K562 (cell line): ENCODE data around the gene BOLA3. TPM values are rescaled to one million over a fixed set of nuclear protein-coding genes. Genes with fewer than 3 reads are reported as not detected.

Experiments used
- ATAC-seq: fragments of 200-7000 bp; cut with Tn5 transposase; 3 replicates; pipeline ENCODE4 v1.9.1; 2020; ENCODE audit warnings: moderate library complexity
- BruUV-seq: library from RNA; stranded (reverse); fragments of 400-500 nt; replicated peaks from 2 replicates; lab custom pipeline; 2021; lab: Mats Ljungman, UMichigan
- CTCF ChIA-PET: fragments of 300-600 bp; formaldehyde crosslinking; extraction: SDS; loops from one replicate; lab custom pipeline; 2021; ENCODE audit warnings: low intra/inter-chr PET ratio; lab: Yijun Ruan, JAX
- POLR2A ChIA-PET: fragments of 300-600, 350-650 bp; sonication (Branson Sonifier 250); formaldehyde crosslinking; extraction: SDS; loops from one replicate; lab custom pipeline; 2021; ENCODE audit warnings: antibody characterized with exemption, inconsistent platforms; lab: Yijun Ruan, JAX
- DNase-seq, 4 experiments: peaks; one replicate each; pipeline versions ENCODE4 v3.0.0 to v3.0.0-alpha.2; 2011 to 2018; ENCODE audit warnings: low spot score in 3 of 4, mixed read lengths in 3 of 4; ENCODE audit errors: extremely low read depth in 1 of 4
- FAIRE-seq: peaks from 2 replicates; lab custom pipeline; 2011; peaks lifted over from hg19 to GRCh38; lab: Jason Lieb, UNC
- H2AFZ ChIP-seq: 2 replicates; pipeline ENCODE4 v1.6.0; 2011; ENCODE audit warnings: low read depth, low read length, control low read depth, inconsistent platforms
- H3K27ac ChIP-seq: fragments of 200-600 bp; 3 replicates; pipeline ENCODE4 v1.8.0; 2011; ENCODE audit warnings: low read depth, mild to moderate bottlenecking, control low read depth, inconsistent platforms, low read length, moderate library complexity, mixed read lengths; ENCODE audit errors: extremely low read depth
- H3K27me3 ChIP-seq, 2 experiments: fragments of 300-600 bp in 1 of 2; 2 replicates in 1 of 2; 3 replicates in 1 of 2; pipeline versions ENCODE4 v1.6.0 to v1.8.0; 2011; ENCODE audit warnings: inconsistent platforms in 2 of 2, low read length in 2 of 2, mild to moderate bottlenecking in 1 of 2, mixed read lengths in 1 of 2, moderate library complexity in 1 of 2; ENCODE audit not compliant: control insufficient read depth in 2 of 2, insufficient read depth in 2 of 2
- H3K36me3 ChIP-seq: fragments of 300-600 bp; 3 replicates; pipeline ENCODE4 v1.8.0; 2011; ENCODE audit warnings: mild to moderate bottlenecking, low read length, inconsistent platforms; ENCODE audit not compliant: control insufficient read depth, insufficient read depth
- H3K4me1 ChIP-seq, 2 experiments: fragments of 200-600 bp in 1 of 2; replicated peaks in 1 of 2; 2 replicates in 1 of 2; 3 replicates in 1 of 2; pipeline versions ENCODE4 v1.5.1 to v1.8.0; 2011; ENCODE audit warnings: inconsistent platforms in 2 of 2, low read length in 2 of 2, mild to moderate bottlenecking in 1 of 2, mixed read lengths in 1 of 2, moderate library complexity in 1 of 2; ENCODE audit not compliant: control insufficient read depth in 2 of 2, insufficient read depth in 2 of 2
- H3K4me2 ChIP-seq: 2 replicates; pipeline ENCODE4 v1.6.1; 2011; ENCODE audit warnings: low read length, control low read depth, inconsistent platforms, mixed read lengths; ENCODE audit not compliant: insufficient read depth
- H3K4me3 ChIP-seq: fragments of 200-600 bp; sonication (generic), shearing (Covaris generic); 2 replicates; pipeline ENCODE4 v1.5.1; 2016; ENCODE audit warnings: control low read depth, inconsistent platforms
- H3K79me2 ChIP-seq: fragments of 200-600 bp; 3 replicates; pipeline ENCODE4 v1.8.0; 2011; ENCODE audit warnings: low read length, inconsistent platforms; ENCODE audit not compliant: control insufficient read depth, insufficient read depth
- H3K9ac ChIP-seq, 2 experiments: 2 replicates each; pipeline versions ENCODE4 v1.6.0 to v1.6.1; 2011; ENCODE audit warnings: low read depth in 2 of 2, low read length in 2 of 2, control low read depth in 1 of 2, inconsistent platforms in 1 of 2, mild to moderate bottlenecking in 1 of 2, mixed read lengths in 1 of 2; ENCODE audit not compliant: insufficient read depth in 1 of 2
- H3K9me1 ChIP-seq: one replicate; pipeline ENCODE4 v1.6.0; 2011; ENCODE audit warnings: inconsistent platforms, mild to moderate bottlenecking, low read length, moderate library complexity; ENCODE audit not compliant: control insufficient read depth, insufficient read depth
- H3K9me3 ChIP-seq: replicated peaks from 2 replicates; pipeline ENCODE4 v1.5.1; 2011; ENCODE audit warnings: low read depth, low read length, inconsistent platforms; ENCODE audit not compliant: control insufficient read depth, insufficient read depth
- H4K20me1 ChIP-seq: replicated peaks from 2 replicates; pipeline ENCODE4 v1.6.1; 2011; ENCODE audit warnings: low read length, inconsistent platforms, mixed read lengths; ENCODE audit not compliant: control insufficient read depth, insufficient read depth
- BCL6 ChIP-seq: fragments of 250-450 bp; sonication (Bioruptor Pico); IDR thresholded peaks from 2 replicates; pipeline ENCODE4 v1.4.0; 2020
- CEBPB ChIP-seq: fragments of 450-650 bp; IDR thresholded peaks from 2 replicates; pipeline ENCODE4 v1.6.1; 2016; ENCODE audit warnings: missing genetic modification characterization, missing compliant biosample characterization
- PHB ChIP-seq: fragments of 250-450 bp; sonication (Bioruptor Pico); IDR thresholded peaks from 2 replicates; pipeline ENCODE4 v1.5.0; 2021
- RBM22 ChIP-seq: fragments of 200-400 bp; formaldehyde crosslinking; IDR thresholded peaks from 2 replicates; pipeline ENCODE4 v1.6.1; 2018; ENCODE audit warnings: low read length, low read depth; ENCODE audit not compliant: poor library complexity, severe bottlenecking
- SAP30 ChIP-seq: fragments of 200-600 bp; sonication (generic); IDR thresholded peaks from 2 replicates; pipeline ENCODE4 v1.6.1; 2012; ENCODE audit warnings: borderline replicate concordance, low read depth, mild to moderate bottlenecking, moderate library complexity, low read length, control low read depth, inconsistent platforms; ENCODE audit not compliant: insufficient read depth, poor library complexity, severe bottlenecking
- TAL1 ChIP-seq: fragments of 450-650 bp; IDR thresholded peaks from 2 replicates; pipeline ENCODE4 v1.6.1; 2016; ENCODE audit warnings: mild to moderate bottlenecking
- TARDBP ChIP-seq: fragments of 450-650 bp; IDR thresholded peaks from 2 replicates; pipeline ENCODE4 v1.6.1; 2016
- ZNF184 ChIP-seq: sonication (generic); formaldehyde crosslinking; IDR thresholded peaks from 2 replicates; pipeline ENCODE4 v1.5.0; 2020; ENCODE audit warnings: missing genetic modification reagents
- ZNF79 ChIP-seq: fragments of 250-450 bp; sonication (Bioruptor Pico); IDR thresholded peaks from 2 replicates; pipeline ENCODE4 v1.4.0; 2020; ENCODE audit warnings: low read depth, mild to moderate bottlenecking, moderate library complexity
- WGBS: fragments of 100-300 bp; shearing (Covaris generic); methylation state at CpG from one replicate; pipeline ENCODE4 v1.1.6; 2016; ENCODE audit warnings: low coverage, mixed read lengths; ENCODE audit not compliant: insufficient coverage; ENCODE audit errors: missing lambda C conversion rate; 5-methylcytosine and 5-hydroxymethylcytosine counted together
- in situ Hi-C: fragments of 300-500 bp; cut with MboI; formaldehyde crosslinking; loops from 4 replicates; pipeline ENCODE4 v1.15.0; 2018; ENCODE audit warnings: inconsistent platforms, mixed read lengths
- intact Hi-C: fragments of 100-400 bp; cut with micrococcal nuclease; formaldehyde crosslinking; loops from 2 replicates; pipeline ENCODE4 v1.14.2; 2022
- polyA plus RNA-seq, 8 experiments: library from polyadenylated mRNA; depleted of rRNA in 4 of 8; stranded (reverse) in 5 of 8; unstranded in 3 of 8; fragments of >200 nt; fragmentation: Nextera tagmentation in 2 of 8; fragmentation: Illumina TruSeq in 1 of 8; extraction: Ambion mirVana in 2 of 8; extraction: Trizol in 1 of 8; gene quantifications; 2 replicates each; pipeline versions ENCODE4 v1.2.1 to v1.2.3, GENCODE V29; 2011 to 2014; ENCODE audit warnings: inconsistent platforms in 1 of 8, missing spikeins in 1 of 8
- total RNA-seq, 7 experiments: library from RNA; depleted of rRNA in 6 of 7; stranded (reverse); fragments of >200 nt in 6 of 7; fragmentation: Illumina TruSeq in 2 of 7; extraction: Trizol in 2 of 7; gene quantifications; 2 replicates each; pipeline versions ENCODE4 v1.2.1 to v1.2.3, GENCODE V29; 2011 to 2021; ENCODE audit warnings: low replicate concordance in 1 of 7
- TF ChIP-seq, protein P1 (sequence below), 2 experiments: IDR thresholded peaks; 2 replicates each; pipeline ENCODE4 v1.6.1; 2011; ENCODE audit warnings: borderline replicate concordance in 1 of 2, control low read depth in 1 of 2, low read depth in 1 of 2, low read length in 1 of 2, mild to moderate bottlenecking in 1 of 2, mixed read lengths in 1 of 2, moderate library complexity in 1 of 2; ENCODE audit not compliant: insufficient read depth in 1 of 2, insufficient read length in 1 of 2, poor library complexity in 1 of 2, severe bottlenecking in 1 of 2; ENCODE audit errors: extremely low read depth in 1 of 2
- TF ChIP-seq, protein P2 (sequence below): fragments of 450-650 bp; IDR thresholded peaks from 2 replicates; pipeline ENCODE4 v1.6.1; 2016; ENCODE audit warnings: missing biosample characterization, missing genetic modification characterization

Gene BOLA3
- total and polyA plus RNA-seq, 9 of the 15 experiments (the other 6 are each of a cell fraction or from before 2014, with no cell fraction given), result 149 to 619 (median 255) TPM

DNA sequence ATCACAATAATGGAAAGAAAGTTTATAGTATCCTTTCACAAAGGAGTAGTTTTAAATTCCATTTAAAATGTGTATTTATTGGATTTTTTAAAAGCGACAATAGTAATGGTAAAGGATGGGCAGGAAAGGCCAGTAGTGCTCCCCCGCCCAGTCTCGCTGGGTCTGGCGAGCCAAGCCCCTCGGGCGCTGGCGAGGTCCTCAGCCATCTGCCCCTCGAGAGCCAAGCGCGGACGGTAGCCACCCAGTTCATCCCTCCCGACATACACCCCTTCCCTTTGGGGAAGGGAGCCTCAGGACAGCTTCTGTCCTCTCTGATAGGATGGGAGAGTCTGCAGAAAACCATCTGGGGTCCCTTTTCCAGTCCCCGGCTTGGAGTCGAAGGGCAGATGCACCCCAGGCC is 45.2 kb downstream of the BOLA3 start (continued):
- TF ChIP-seq PHB (CRISPR knock-in tag), result no peak
- TF ChIP-seq ZNF79, result no peak
- TF ChIP-seq, protein P1, sequence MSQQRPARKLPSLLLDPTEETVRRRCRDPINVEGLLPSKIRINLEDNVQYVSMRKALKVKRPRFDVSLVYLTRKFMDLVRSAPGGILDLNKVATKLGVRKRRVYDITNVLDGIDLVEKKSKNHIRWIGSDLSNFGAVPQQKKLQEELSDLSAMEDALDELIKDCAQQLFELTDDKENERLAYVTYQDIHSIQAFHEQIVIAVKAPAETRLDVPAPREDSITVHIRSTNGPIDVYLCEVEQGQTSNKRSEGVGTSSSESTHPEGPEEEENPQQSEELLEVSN (IDR thresholded peaks at IDR 0.05; ENCODE audit: borderline replicate concordance in 1 of 2, extremely low read depth in 1 of 2, insufficient read depth in 1 of 2, insufficient read length in 1 of 2, low read depth in 1 of 2, low read length in 1 of 2, poor library complexity in 1 of 2, severe bottlenecking in 1 of 2), result no peak
- TF ChIP-seq TAL1, result no peak
- no peak for TF ChIP-seq BCL6 (CRISPR knock-in tag)

DNA sequence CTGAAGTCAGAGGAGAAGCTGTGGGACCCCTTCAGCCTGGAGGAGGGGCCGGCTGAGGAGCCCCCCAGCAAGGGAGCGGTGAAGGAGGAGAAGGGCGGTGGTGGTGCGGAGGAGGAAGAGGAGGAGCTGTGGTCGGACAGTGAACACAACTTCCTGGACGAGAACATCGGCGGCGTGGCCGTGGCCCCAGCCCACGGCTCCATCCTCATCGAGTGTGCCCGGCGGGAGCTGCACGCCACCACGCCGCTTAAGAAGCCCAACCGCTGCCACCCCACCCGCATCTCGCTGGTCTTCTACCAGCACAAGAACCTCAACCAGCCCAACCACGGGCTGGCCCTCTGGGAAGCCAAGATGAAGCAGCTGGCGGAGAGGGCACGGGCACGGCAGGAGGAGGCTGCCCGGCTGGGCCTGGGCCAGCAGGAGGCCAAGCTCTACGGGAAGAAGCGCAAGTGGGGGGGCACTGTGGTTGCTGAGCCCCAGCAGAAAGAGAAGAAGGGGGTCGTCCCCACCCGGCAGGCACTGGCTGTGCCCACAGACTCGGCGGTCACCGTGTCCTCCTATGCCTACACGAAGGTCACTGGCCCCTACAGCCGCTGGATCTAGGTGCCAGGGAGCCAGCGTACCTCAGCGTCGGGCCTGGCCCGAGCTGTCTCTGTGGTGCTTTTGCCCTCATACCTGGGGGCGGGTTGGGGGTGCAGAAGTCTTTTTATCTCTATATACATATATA is 46.0 kb downstream of the BOLA3 start:
- Histone ChIP-seq H3K4me3 (no peak overlapping the region), H3K36me3 (peaks cover 49% of the 10 kb centered on the region; the same call in 2 of the 3 replicates), H3K27me3 (no peaks in the 10 kb centered on the region), H3K9ac (no peak overlapping the region), H2AFZ (no peak overlapping the region), H3K4me2 (no peak overlapping the region), H3K27ac (no peak overlapping the region), H3K4me1 (peaks cover 0 to 4% of the 10 kb centered on the region in 2 experiments; a peak in 1 of 5 replicates), H3K79me2 (no peaks in the 10 kb centered on the region), H3K9me3 (no peaks in the 10 kb centered on the region), H4K20me1 (no peaks in the 10 kb centered on the region), H3K9me1 (no peaks in the 10 kb centered on the region)
- CTCF ChIA-PET, result no interaction called here
- BruUV-seq, result no TSS peak
- no peak for ATAC-seq
- WGBS, result 96% methylated on average over 20 of the region's 39 CpGs
- DNase-seq, result no peak
- POLR2A ChIA-PET, result interaction anchor here (0.7 kb wide), 1 partner anchor 53 kb away, joined by 3 read pairs; no protein-coding TSS in a partner anchor
- FAIRE-seq, result no peak
- intact Hi-C loops (loop anchor here (10.0 kb wide), 1 partner anchor 277 kb away; the partner anchor contains the start of gene STAMBP), in situ Hi-C loops (no loop called here)
- TF ChIP-seq, protein P2, sequence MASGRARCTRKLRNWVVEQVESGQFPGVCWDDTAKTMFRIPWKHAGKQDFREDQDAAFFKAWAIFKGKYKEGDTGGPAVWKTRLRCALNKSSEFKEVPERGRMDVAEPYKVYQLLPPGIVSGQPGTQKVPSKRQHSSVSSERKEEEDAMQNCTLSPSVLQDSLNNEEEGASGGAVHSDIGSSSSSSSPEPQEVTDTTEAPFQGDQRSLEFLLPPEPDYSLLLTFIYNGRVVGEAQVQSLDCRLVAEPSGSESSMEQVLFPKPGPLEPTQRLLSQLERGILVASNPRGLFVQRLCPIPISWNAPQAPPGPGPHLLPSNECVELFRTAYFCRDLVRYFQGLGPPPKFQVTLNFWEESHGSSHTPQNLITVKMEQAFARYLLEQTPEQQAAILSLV, result no peak
- TF ChIP-seq ZNF184 (CRISPR knock-in tag) (no peak), SAP30 (no peak), RBM22 (peak; percentile 51), CEBPB (tag) (no peak), TARDBP (no peak)
